CD4-positive, alpha-beta T cell treated with Interferon gamma for 1 hour (primary cell): Measurements from ENCODE around the gene MACROD1.

Experiments
- DNase-seq: peaks from one replicate; pipeline ENCODE4 v3.0.0-alpha.2; 2020

Gene MACROD1

GRCh38 chr11:64028398-64029115 lies 137.4 kb downstream of the MACROD1 start:
- no peak for DNase-seq

DNA sequence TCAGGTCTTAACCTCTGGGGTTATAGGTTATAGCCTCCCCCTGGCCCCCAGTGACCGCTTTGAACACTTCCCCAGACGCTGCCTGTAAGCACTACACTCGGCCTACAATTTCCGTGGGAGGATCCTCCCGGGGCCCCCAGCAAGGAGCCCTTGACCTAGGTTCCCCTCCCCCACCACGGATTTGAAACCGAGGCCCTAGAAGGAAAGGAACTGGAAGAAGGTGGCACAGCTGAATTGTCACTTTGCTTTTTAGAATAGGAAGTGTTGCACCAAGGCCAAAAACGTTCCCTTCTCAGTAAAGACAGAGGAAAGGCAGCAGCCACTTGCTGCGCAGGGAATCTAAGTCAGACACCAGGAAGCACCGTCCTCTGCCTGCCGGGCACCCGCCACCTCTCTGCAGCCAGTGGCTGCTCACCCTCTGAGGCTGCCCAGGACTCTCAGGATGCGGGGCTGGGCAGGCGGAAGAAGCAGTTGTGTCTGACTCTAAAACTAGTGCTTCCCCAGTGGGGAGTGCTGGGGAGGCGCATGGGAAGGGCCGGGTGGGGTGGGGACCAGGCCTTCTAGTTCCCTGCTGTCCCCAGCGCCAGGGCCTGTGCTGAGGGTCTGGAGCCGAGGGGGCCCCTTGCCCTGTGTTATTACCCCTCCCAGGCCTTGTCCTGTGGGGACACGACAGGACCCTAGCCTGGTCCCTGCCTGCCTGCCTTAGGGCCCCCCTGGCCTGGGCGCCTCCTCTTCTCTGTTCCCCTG lies 138.1 kb downstream of the MACROD1 start:
- DNase-seq, result peak; percentile 6

- no peak for DNase-seq
Measured at GRCh38 chr11:64026575-64027205, 139.2 kb downstream of the MACROD1 start.

- no peak for DNase-seq
Measured at GRCh38 chr11:64025205-64025604, 140.7 kb downstream of the MACROD1 start.

GRCh38 chr11:64023712-64024710 lies 141.9 kb downstream of the MACROD1 start:
- DNase-seq, result no peak

DNA sequence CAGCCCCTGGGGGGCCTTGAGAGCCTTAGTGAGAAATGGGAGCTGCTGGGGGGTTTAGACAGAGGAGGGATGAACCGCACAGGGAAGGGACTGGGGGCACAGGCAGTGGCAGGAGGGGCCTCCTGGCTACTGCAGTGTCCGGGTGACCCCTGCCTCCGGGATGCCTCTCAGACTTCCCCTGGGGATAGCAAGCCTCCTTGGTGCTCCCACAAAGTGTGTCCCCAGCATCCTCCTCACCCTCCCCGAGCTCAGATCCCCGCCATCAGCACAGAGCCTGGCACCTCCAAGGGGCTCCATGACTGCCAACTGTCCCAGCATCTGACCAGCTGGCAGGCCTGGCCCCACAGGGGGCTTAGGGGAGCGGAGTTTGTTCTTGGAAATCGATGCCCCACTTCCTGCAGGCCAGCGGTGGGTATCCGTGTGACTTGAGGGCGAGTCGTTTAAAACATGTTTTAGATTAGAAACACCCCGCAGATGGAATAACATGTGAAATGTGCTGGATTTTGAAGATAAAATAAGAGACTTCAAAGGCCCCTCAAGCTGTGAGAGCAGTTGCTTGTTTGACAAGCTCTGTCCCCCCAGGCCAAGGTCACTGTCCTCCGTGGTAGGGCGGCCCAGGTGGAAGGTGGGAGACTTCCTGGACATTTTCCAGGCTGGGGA lies 143.7 kb downstream of the MACROD1 start:
- DNase-seq, result no peak

DNA sequence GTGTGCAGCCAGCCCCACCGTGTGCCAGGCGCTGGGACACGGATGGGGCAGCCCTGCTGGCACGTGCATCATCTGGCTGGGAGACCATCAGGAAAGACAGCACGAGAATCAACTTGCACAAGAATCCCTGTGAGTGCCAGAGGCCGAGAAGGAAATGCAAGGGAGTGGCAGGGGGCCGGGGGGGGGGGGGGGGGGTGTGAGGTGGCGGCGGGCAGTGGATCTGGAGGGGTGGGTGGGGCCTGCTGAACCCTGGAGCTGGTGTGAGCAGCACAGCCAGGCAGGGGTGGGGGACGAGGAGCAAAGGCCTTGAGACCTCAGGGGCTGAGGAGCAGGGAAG lies 144.2 kb downstream of the MACROD1 start:
- DNase-seq, result no peak

DNA sequence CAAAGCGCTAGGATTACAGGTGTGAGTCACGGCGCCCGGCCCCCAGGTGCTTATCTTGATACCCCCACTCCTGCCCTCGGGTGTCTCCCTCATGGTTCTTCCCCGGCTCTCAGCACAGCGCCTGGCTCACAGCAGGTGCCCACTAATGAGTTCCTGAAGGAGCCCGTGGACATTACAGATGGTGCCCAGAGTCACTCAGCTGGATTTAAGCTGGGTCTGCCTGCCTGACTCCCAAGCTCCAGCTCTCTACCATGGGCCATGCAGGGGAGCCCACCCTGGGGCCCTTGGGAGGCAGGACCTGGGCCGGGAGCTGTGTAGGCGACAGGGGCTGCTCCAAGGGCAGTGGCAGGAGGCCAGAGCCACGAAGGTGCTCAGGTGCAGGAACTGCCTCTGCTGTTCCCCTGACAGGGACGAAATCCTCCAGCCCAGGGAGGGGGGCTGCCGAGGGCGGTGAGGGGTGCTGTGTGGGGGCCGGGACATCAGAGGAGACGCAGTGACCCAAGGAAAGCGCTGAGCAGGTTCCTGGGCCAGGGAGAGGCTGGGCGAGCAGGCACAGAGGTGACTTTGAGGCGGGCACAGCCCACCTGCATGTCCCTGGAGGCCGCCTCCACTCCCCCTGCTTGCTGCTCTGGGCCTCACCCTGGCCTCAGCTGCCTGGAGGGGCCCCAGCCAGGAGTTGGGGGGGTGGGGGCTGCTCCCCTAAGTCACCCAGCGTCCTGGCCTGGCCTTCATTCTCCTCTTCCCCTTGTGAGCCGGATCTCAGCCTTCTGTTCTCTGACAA lies 144.7 kb downstream of the MACROD1 start:
- no peak for DNase-seq

- no peak for DNase-seq
Measured at GRCh38 chr11:64019106-64020037, 146.5 kb downstream of the MACROD1 start.

- no peak for DNase-seq
Measured at GRCh38 chr11:64018310-64018709, 147.6 kb downstream of the MACROD1 start.

- DNase-seq, result no peak
Measured at GRCh38 chr11:64017945-64018224, 148.0 kb downstream of the MACROD1 start.

DNA sequence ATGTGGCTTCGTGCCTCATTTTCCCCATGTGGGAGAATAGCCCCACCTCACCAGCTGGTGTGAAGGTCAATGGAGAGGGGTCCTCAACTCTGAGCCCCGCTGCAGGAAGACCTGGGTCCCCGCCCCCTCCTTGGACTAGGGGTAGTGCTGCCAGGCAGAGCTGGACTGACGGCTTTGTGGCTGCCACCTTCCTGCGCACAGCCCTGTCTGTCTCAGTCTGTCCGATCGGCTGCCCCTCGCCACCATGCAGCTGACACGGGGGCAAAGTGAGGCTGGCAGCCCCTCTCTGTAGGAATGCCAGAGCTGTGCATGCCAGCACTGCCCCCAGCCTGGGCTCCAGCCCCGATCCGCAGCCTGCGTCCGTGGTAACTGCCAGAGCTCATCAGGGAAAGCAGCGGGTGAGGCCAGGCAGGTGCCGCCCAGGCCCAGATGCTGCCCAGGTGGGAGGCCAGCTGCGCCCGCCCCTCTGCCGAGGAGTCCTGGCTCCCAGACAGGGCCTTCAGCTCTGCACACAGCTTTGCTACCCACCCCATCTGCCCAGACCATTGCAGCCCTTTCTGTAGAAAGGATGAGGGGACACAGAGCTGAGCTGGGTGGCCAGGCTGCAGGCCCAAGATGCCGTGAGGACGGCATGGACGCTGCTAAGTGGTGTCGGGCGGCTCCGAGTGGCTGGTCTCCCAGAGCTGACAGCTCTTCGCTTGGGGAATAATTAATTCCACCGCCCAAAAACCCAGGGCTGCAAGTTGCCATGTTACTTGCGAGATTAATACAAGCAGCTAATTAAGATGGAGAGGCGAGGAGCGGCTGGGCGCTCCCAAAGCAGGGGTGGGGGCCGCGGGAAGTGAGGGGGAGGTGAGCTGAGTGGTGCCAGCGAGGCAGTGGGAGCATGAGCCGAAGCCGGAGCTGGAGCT lies 149.7 kb downstream of the MACROD1 start:
- DNase-seq, result no peak

DNA sequence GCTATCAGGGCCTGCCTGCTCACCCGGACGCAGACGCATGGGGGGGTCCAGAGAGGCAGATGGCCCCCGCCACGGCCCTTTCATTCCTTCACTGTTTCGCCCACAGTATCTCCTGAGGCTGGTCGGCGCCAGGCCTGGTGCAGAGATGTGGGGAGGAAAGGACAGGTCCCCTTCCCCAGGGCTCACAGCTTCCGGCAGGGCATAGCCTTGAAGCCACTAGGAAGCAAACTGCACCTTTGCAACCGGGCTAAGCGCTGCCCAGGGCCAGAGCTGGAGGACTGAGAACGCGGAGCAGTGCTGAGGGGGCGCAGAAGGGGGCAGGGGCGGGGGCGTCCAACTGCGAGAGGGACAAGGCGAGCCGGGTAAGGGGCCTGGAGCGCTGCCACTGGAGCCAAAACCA lies 150.4 kb downstream of the MACROD1 start:
- no peak for DNase-seq

DNA sequence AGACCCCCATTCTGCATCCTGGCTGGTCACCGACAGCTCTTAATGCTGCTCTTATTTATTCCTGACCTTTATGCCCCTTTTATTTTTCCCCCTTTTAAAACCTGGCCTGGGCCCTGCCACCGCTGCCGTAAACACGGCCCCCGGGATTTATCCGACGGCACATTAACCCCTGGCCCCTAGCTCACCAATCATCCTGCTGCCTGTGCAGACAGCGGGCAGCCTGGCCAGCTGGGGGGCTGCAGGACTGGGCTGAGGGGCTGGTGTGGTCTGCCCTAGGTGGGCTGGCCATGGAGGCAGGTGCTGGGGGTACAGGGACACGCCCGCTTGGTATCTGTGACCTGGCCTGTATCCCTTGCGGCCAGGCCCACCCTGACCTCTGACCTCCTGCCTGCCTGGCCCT lies 151.6 kb downstream of the MACROD1 start:
- DNase-seq, result no peak

GRCh38 chr11:64013141-64013896 lies 152.6 kb downstream of the MACROD1 start:
- no peak for DNase-seq

DNA sequence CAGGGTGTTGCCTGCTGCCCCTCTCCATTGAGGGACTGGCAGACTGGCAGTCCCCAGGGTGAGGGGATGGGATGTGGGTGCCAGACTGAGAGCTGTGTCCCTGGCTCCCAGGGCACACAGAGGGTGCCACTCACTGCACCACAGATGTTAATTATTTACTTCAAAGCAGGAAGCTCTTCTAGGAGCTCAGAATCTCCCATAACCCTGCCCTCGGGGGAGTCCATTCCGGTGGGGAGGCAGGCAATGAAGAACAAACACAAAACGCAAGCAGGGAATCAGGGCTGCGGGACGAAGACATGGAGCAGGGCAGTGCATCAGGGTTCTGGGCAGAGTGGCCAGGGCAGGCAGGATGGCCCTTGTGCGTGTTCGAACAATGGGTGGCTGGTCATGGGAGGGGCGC lies 154.5 kb downstream of the MACROD1 start:
- no peak for DNase-seq

- no peak for DNase-seq
Measured at GRCh38 chr11:64010783-64011182, 155.1 kb downstream of the MACROD1 start.

DNA sequence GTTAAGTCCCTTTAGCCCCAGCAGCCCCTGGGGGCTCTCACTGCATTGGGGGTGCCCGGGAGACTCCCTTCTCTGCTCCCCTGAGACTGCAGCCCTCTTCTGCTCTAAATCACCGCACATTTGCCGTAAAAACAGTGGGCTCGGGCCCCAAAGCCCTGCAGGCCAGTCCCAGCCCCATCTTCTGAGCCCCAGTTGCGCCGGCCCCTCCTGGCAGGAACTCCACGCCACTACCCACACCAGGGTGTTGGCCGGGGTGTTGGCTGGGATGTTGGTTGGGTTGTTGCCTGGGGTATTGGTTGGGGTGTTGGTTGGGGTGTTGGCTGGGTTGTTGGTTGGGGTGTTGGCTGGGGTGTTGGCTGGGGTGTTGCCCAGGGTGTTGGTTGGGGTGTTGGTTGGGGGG lies 156.2 kb downstream of the MACROD1 start:
- DNase-seq, result no peak
